Mesothelial cell of epicardium (in vitro differentiated cells): ENCODE results near the gene TENM4. TPM values are rescaled to one million over a fixed set of nuclear protein-coding genes. Genes with fewer than 3 reads are reported as not detected.

Experiments
- DNase-seq, 2 experiments: peaks; one replicate each; pipeline ENCODE4 v3.0.0; 2021; ENCODE audit warnings: low spot score in 2 of 2; ENCODE audit not compliant: unreplicated experiment in 2 of 2
- H3K27ac Mint-ChIP-seq: 2 replicates; pipeline ENCODE4 v1.8.0; 2021; ENCODE audit warnings: mixed read lengths
- H3K27me3 Mint-ChIP-seq: 2 replicates; pipeline ENCODE4 v1.8.0; 2021; ENCODE audit warnings: low read depth, mixed read lengths
- H3K36me3 Mint-ChIP-seq: 2 replicates; pipeline ENCODE4 v1.8.0; 2021; ENCODE audit warnings: mixed read lengths
- H3K4me1 Mint-ChIP-seq: 2 replicates; pipeline ENCODE4 v1.8.0; 2021; ENCODE audit warnings: mixed read lengths
- H3K4me3 Mint-ChIP-seq: 2 replicates; pipeline ENCODE4 v1.8.0; 2021; ENCODE audit warnings: mild to moderate bottlenecking, moderate library complexity, mixed read lengths
- H3K9me3 Mint-ChIP-seq: 2 replicates; pipeline ENCODE4 v1.8.0; 2021; ENCODE audit warnings: mixed read lengths
- CTCF ChIP-seq: fragments of 200-600 bp; sonication (generic); IDR thresholded peaks from one replicate; pipeline ENCODE4 v1.5.0; 2021; ENCODE audit warnings: antibody characterized with exemption; ENCODE audit not compliant: unreplicated experiment
- total RNA-seq: library from RNA; stranded (reverse); gene quantifications from 3 replicates; pipeline ENCODE4 v1.2.1, GENCODE V29; 2021

TENM4 gene
- total RNA-seq, 1 donor from 2014 or later = 187 TPM

GRCh38 chr11:78780889-78781288 is 659.9 kb downstream of the TENM4 start:
- Mint-ChIP-seq H3K9me3 (no peaks in the 10 kb centered on the region), H3K4me3 (no peak overlapping the region), H3K36me3 (peaks cover 20% of the 10 kb centered on the region), H3K4me1 (peaks cover 12% of the 10 kb centered on the region), H3K27me3 (no peaks in the 10 kb centered on the region), H3K27ac (no peak overlapping the region)
- no peak for DNase-seq
- no peak for TF ChIP-seq CTCF

GRCh38 chr11:78773492-78773891 is 667.3 kb downstream of the TENM4 start:
- no peaks in the 10 kb centered on the region for H3K4me1 Mint-ChIP-seq
- H3K36me3 Mint-ChIP-seq = peaks cover 28% of the 10 kb centered on the region
- no peaks in the 10 kb centered on the region for H3K9me3 Mint-ChIP-seq
- no peak for DNase-seq
- no peaks in the 10 kb centered on the region for H3K27me3 Mint-ChIP-seq
- TF ChIP-seq CTCF = no peak
- no peak overlapping the region for H3K27ac Mint-ChIP-seq
- H3K4me3 Mint-ChIP-seq = no peak overlapping the region

- H3K36me3 Mint-ChIP-seq = peaks cover 30% of the 10 kb centered on the region
- no peaks in the 10 kb centered on the region for H3K4me1 Mint-ChIP-seq
- no peak for TF ChIP-seq CTCF
- DNase-seq = no peak
- no peaks in the 10 kb centered on the region for H3K27me3 Mint-ChIP-seq
- no peak overlapping the region for H3K4me3 Mint-ChIP-seq
- H3K9me3 Mint-ChIP-seq = no peaks in the 10 kb centered on the region
- no peak overlapping the region for H3K27ac Mint-ChIP-seq
Measured at GRCh38 chr11:78773077-78773476, 667.8 kb downstream of the TENM4 start.

DNA sequence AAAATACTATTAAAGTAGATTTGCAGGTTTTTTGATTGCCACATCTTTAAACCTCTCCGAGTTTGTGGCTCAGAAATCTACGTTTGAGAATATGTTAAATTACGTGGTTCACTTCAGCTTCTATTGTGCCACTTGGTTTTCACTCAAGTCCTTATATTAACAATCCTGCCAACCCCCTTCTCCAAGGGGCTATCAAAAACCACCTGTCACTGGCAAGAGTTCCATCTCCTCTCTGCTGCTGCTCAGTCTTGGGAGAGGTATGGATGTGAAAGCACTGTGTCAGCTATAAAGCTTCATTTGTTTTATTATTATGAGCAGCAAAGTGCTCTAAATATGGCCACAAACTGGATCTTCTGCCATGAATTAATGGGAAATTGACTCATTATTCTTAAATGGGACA is 668.6 kb downstream of the TENM4 start:
- H3K27ac Mint-ChIP-seq = no peak overlapping the region
- no peaks in the 10 kb centered on the region for H3K27me3 Mint-ChIP-seq
- no peak overlapping the region for H3K4me3 Mint-ChIP-seq
- H3K36me3 Mint-ChIP-seq = peaks cover 38% of the 10 kb centered on the region
- no peak for DNase-seq
- no peaks in the 10 kb centered on the region for H3K4me1 Mint-ChIP-seq
- H3K9me3 Mint-ChIP-seq = no peaks in the 10 kb centered on the region
- no peak for TF ChIP-seq CTCF

DNA sequence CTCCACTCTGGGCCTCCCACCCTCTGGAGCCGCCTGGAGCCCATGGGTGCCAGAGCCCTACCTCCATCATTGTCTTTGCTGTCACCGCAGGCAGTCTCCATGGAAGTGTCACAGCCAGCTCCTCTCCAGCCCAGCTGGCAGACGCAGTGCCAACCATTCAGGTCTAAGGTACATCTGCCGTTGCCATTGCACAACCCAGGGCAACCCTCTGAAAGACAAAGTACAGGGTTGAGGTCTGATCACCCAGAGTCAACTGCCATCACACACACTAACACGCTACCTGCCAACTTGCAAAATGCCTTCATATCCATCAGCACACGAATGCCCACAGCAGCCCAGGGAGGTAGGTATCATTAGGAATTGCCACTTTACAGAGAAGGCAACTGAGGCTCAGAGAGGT is 669.9 kb downstream of the TENM4 start:
- no peak overlapping the region for H3K27ac Mint-ChIP-seq
- no peak for DNase-seq
- H3K4me1 Mint-ChIP-seq = no peaks in the 10 kb centered on the region
- peaks cover 43% of the 10 kb centered on the region for H3K36me3 Mint-ChIP-seq
- no peaks in the 10 kb centered on the region for H3K9me3 Mint-ChIP-seq
- no peaks in the 10 kb centered on the region for H3K27me3 Mint-ChIP-seq
- H3K4me3 Mint-ChIP-seq = no peak overlapping the region
- no peak for TF ChIP-seq CTCF

- no peaks in the 10 kb centered on the region for H3K27me3 Mint-ChIP-seq
- TF ChIP-seq CTCF = no peak
- no peaks in the 10 kb centered on the region for H3K9me3 Mint-ChIP-seq
- H3K27ac Mint-ChIP-seq = no peak overlapping the region
- no peak for DNase-seq
- H3K4me3 Mint-ChIP-seq = no peak overlapping the region
- H3K4me1 Mint-ChIP-seq = peaks cover 8% of the 10 kb centered on the region
- H3K36me3 Mint-ChIP-seq = peaks cover 48% of the 10 kb centered on the region
Measured at GRCh38 chr11:78768971-78769370, 671.9 kb downstream of the TENM4 start.
